ENCODE results near the gene SAPCD1.

- no peak for TF ChIP-seq EP300 (IDR thresholded peaks at IDR 0.05; ENCODE audit: borderline replicate concordance in 1 of 2, low read depth in 1 of 2, low read length in 1 of 2)
- no peak for TF ChIP-seq YY1 (IDR thresholded peaks at IDR 0.05; ENCODE audit: low read depth)
- TF ChIP-seq CTCF (IDR thresholded peaks at IDR 0.05): no peak
- TF ChIP-seq TEAD4 (IDR thresholded peaks at IDR 0.05; ENCODE audit: borderline replicate concordance, insufficient read depth): no peak
- TF ChIP-seq REST (IDR thresholded peaks at IDR 0.05; ENCODE audit: low read depth, low read length): no peak
- no peak for TF ChIP-seq RCOR1 (IDR thresholded peaks at IDR 0.05; ENCODE audit: low read length)
- TF ChIP-seq TAF1 (IDR thresholded peaks at IDR 0.05; ENCODE audit: borderline replicate concordance, low read depth, low read length): no peak
- TF ChIP-seq NFIC (IDR thresholded peaks at IDR 0.05; ENCODE audit: borderline replicate concordance): no peak
- TF ChIP-seq EZH2phosphoT487 (IDR thresholded peaks at IDR 0.05; ENCODE audit: borderline replicate concordance, low read depth): no peak
- TF ChIP-seq FOXM1 (IDR thresholded peaks at IDR 0.05; ENCODE audit: low read depth): no peak
- no peak for TF ChIP-seq FOSL2 (IDR thresholded peaks at IDR 0.05; ENCODE audit: borderline replicate concordance, low read depth)
- TF ChIP-seq RFX5 (IDR thresholded peaks at IDR 0.05; ENCODE audit: low read length): no peak
- TF ChIP-seq MXI1 (IDR thresholded peaks at IDR 0.05; ENCODE audit: low read depth, low read length): no peak
- TF ChIP-seq SIN3A (IDR thresholded peaks at IDR 0.05; ENCODE audit: borderline replicate concordance, low read depth, low read length): no peak
These were observed 6.2 kb downstream of the SAPCD1 start for GRCh38 chr6:31768363-31769257.
